Stomach (tissue), 19 donors: Measurements from ENCODE around the gene KEL. TPM values are rescaled to one million over a fixed set of nuclear protein-coding genes. Genes with fewer than 3 reads are reported as not detected.

Experiments
- DNase-seq, 2 donors: peaks; one replicate each; pipeline versions ENCODE4 v3.0.0 to v3.0.0-alpha.2; 2013 to 2019
- H3K27ac ChIP-seq, 5 donors: fragments of 200-600 bp in 4 of 5; sonication (generic) in 4 of 5; one replicate each; pipeline ENCODE4 v1.5.1; 2013 to 2019; ENCODE audit warnings: mild to moderate bottlenecking in 1 of 5, moderate library complexity in 1 of 5
- H3K27me3 ChIP-seq, 3 donors: fragments of 200-600 bp; sonication (generic); one replicate each; pipeline ENCODE4 v1.5.1; 2017 to 2019; ENCODE audit warnings: mixed run types in 1 of 3
- H3K36me3 ChIP-seq, 4 donors: fragments of 200-600 bp; sonication (generic); 1 replicate in 3 of 4; 2 replicates in 1 of 4; pipeline ENCODE4 v1.5.1; 2016 to 2019
- H3K4me1 ChIP-seq, 4 donors: fragments of 200-600 bp; sonication (generic); one replicate each; pipeline ENCODE4 v1.5.1; 2016 to 2019
- H3K4me3 ChIP-seq, 4 donors: fragments of 200-600 bp; sonication (generic) in 3 of 4; one replicate each; pipeline ENCODE4 v1.5.1; 2016 to 2019; ENCODE audit warnings: mild to moderate bottlenecking in 1 of 4
- H3K9me3 ChIP-seq, 4 donors: fragments of 200-600 bp; sonication (generic); one replicate each; pipeline ENCODE4 v1.5.1; 2016 to 2019
- EP300 ChIP-seq: sonication (generic); formaldehyde crosslinking; IDR thresholded peaks from one replicate; pipeline ENCODE4 v1.6.1; 2017; ENCODE audit warnings: antibody characterized with exemption
- POLR2A ChIP-seq, 4 donors: fragments of 450-650 bp; IDR thresholded peaks; one replicate each; pipeline ENCODE4 v1.6.1; 2016; ENCODE audit warnings: antibody characterized with exemption in 4 of 4, control low read depth in 2 of 4, mild to moderate bottlenecking in 1 of 4, moderate library complexity in 1 of 4
- POLR2AphosphoS5 ChIP-seq, 3 donors: sonication (generic); formaldehyde crosslinking; IDR thresholded peaks; one replicate each; pipeline ENCODE4 v1.6.1; 2016; ENCODE audit warnings: antibody characterized with exemption in 3 of 3
- WGBS, 5 donors: extraction: QIAGEN DNeasy Blood & Tissue Kit in 3 of 5; methylation state at CpG; one replicate each; pipeline versions ENCODE4 v1.1.5 to v1.1.7; 2013 to 2018; 5-methylcytosine and 5-hydroxymethylcytosine counted together
- intact Hi-C: fragments of 100-400 bp; cut with DNase I; formaldehyde crosslinking; loops from one replicate; pipeline ENCODE4 v1.15.1; 2023; ENCODE audit warnings: low total_unique reads
- long read RNA-seq, 10 donors: transcript quantifications; one replicate each; lab custom pipeline, GENCODE V29; 2026
- polyA plus RNA-seq, 3 donors: library from polyadenylated mRNA; stranded (reverse); fragments of 200-250 nt; gene quantifications; one replicate each; pipeline ENCODE4 v1.2.3, GENCODE V29; 2013
- total RNA-seq, 5 donors: library from RNA; depleted of rRNA; stranded (reverse); fragments of >200 nt; gene quantifications; one replicate each; pipeline versions ENCODE4 v1.1.0 to v1.2.3, GENCODE V29; 2014 to 2016
- TF ChIP-seq, protein P1 (sequence below), 7 experiments: fragments of 450-650 bp in 4 of 7; fragments of 200-600 bp in 3 of 7; sonication (generic) in 3 of 7; IDR thresholded peaks; one replicate each; pipeline ENCODE4 v1.5.1; 2016 to 2019; ENCODE audit warnings: antibody characterized with exemption in 7 of 7, control low read depth in 2 of 7, mild to moderate bottlenecking in 1 of 7
- donor health status: healthy with polysubstance abuse.
- donor health status: Bipolar disorder and iron deficiency.
- donor health status: healthy.

Gene KEL
- 1 to 10 TPM in 1 of 5 donors, not detected in 4; 1.5 TPM for total RNA-seq
- under 1 TPM in 1 of 3 donors, not detected in 2; 0.85 TPM for polyA plus RNA-seq
- long read RNA-seq, donor 1 = 0 reads
- long read RNA-seq, donor 2, partial matches to known transcripts = 0 of 1 reads
- long read RNA-seq, donor 2, other reads (novel, unspliced or antisense) = 0 of 1 reads
- long read RNA-seq, donor 3, partial matches to known transcripts = 0 of 1 reads
- long read RNA-seq, donor 3, other reads (novel, unspliced or antisense) = 0 of 1 reads
- long read RNA-seq, donor 4 = 0 reads
- long read RNA-seq, donor 5, partial matches to known transcripts = 0 of 1 reads
- long read RNA-seq, donor 5, other reads (novel, unspliced or antisense) = 0 of 1 reads
- long read RNA-seq, donor 6 = 0 reads
- long read RNA-seq, donor 7 = 0 reads
- long read RNA-seq, donor 8, partial matches to known transcripts = 0 of 1 reads
- long read RNA-seq, donor 8, other reads (novel, unspliced or antisense) = 0 of 1 reads
- long read RNA-seq, donor 9 = 0 reads
- long read RNA-seq, donor 10 = 0 reads

DNA sequence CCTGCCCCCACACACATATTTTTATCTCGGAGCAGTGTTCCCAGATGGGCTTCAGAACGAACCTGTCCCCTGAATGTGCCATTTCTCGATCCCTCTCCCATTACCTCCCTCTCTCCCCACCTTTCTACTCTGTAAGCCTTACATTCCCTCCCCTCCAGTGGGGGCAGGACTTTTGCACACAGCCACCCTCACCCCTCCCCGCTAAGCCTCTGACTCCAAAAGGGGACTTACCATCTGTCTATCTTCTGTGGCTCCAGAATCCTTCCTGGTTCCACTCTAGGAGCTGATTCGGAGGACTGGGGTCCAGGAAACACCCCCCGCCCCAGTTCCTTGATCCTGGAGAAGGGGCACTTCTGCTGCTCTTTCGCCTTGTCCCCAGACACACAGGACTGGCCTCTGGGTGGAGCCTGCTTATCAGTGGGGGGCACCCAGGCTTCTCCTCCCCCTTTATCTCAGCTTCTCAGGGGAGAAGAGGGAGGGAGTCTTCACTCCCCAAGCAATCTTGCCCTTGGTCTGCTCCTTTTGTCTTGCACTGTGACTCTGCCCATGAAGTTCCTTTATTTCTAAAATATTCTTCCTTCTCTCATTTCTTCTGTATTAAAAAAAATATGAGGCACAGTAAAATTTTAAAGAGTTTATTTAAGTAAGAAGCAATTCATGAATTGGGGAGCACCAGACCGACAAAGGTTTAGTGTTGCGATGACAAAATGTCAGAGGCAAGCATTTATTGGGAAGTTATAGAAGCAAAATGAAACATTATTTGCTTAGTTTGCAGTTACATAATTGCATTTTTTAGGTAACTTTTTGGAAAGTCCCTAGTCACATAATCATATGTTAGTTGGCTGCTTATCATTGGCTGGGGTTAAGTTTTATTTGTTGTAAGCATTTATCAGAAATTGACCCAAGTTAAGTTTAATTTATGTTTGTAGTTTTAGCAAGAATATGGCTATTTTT, at the start of gene KEL:
Gene KEL (minus strand): TSS at position 391 of the 954 bp plus-strand sequence. CDS start 157 bp downstream, at position 234.
- peaks cover 0 to 9% (median 4%) of the 10 kb centered on the region in 3 donors for H3K27me3 ChIP-seq
- no peaks in the 10 kb centered on the region for H3K9me3 ChIP-seq
- no peak for DNase-seq
- intact Hi-C loops = no loop called here
- no peaks in the 10 kb centered on the region for H3K36me3 ChIP-seq
- H3K4me1 ChIP-seq = peaks cover 0 to 6% (median 3%) of the 10 kb centered on the region in 4 donors
- H3K27ac ChIP-seq = no peak within 1 kb of the TSS
- TF ChIP-seq, protein P1, sequence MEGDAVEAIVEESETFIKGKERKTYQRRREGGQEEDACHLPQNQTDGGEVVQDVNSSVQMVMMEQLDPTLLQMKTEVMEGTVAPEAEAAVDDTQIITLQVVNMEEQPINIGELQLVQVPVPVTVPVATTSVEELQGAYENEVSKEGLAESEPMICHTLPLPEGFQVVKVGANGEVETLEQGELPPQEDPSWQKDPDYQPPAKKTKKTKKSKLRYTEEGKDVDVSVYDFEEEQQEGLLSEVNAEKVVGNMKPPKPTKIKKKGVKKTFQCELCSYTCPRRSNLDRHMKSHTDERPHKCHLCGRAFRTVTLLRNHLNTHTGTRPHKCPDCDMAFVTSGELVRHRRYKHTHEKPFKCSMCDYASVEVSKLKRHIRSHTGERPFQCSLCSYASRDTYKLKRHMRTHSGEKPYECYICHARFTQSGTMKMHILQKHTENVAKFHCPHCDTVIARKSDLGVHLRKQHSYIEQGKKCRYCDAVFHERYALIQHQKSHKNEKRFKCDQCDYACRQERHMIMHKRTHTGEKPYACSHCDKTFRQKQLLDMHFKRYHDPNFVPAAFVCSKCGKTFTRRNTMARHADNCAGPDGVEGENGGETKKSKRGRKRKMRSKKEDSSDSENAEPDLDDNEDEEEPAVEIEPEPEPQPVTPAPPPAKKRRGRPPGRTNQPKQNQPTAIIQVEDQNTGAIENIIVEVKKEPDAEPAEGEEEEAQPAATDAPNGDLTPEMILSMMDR (IDR thresholded peaks at IDR 0.05) = no peak
- TF ChIP-seq POLR2AphosphoS5 (IDR thresholded peaks at IDR 0.05) (no peak), EP300 (no peak), POLR2A (IDR thresholded peaks at IDR 0.05) (no peak)
- 56 to 69% (median 61%) methylated on average over 9 of the region's 9 CpGs for WGBS, 5 donors
- no peak within 1 kb of the TSS for H3K4me3 ChIP-seq

GRCh38 chr7:143008007-143008901, 46.1 kb upstream of the KEL start:
- Histone ChIP-seq H3K27me3 (peaks cover 0 to 12% (median 0%) of the 10 kb centered on the region in 3 donors), H3K4me3 (no peak overlapping the region), H3K36me3 (no peaks in the 10 kb centered on the region), H3K4me1 (peaks cover 0 to 6% (median 3%) of the 10 kb centered on the region in 4 donors), H3K27ac (no peak overlapping the region), H3K9me3 (no peaks in the 10 kb centered on the region)
- 38 to 41% (median 40%) methylated on average over 24 of the region's 24 CpGs for WGBS, 5 donors
- TF ChIP-seq POLR2AphosphoS5 (IDR thresholded peaks at IDR 0.05) = peak in 1 of 3 donors; percentile 20
- no peak for TF ChIP-seq POLR2A (IDR thresholded peaks at IDR 0.05)
- TF ChIP-seq, protein P1 (IDR thresholded peaks at IDR 0.05) = peak in 6 of 7 experiments; percentile 38 to 97 (median 94)
- no peak for TF ChIP-seq EP300
- intact Hi-C loops = loop anchor here (5.0 kb wide), 2 partner anchors 126 to 209 kb away; no protein-coding TSS in a partner anchor
- DNase-seq = peak; percentile 84 to 92

- H3K4me1 ChIP-seq = peaks cover 0 to 12% (median 10%) of the 10 kb centered on the region in 4 donors
- H3K4me3 ChIP-seq = no peak overlapping the region
- intact Hi-C loops = loop anchor here (5.0 kb wide), 2 partner anchors 123 to 212 kb away; no protein-coding TSS in a partner anchor
- TF ChIP-seq EP300 (no peak), POLR2AphosphoS5 (IDR thresholded peaks at IDR 0.05) (no peak), POLR2A (IDR thresholded peaks at IDR 0.05) (no peak)
- TF ChIP-seq, protein P1 (IDR thresholded peaks at IDR 0.05) = no peak
- no peak overlapping the region for H3K27ac ChIP-seq
- no peaks in the 10 kb centered on the region for H3K9me3 ChIP-seq
- H3K36me3 ChIP-seq = no peaks in the 10 kb centered on the region
- 70 to 76% (median 75%) methylated on average over 6 of the region's 6 CpGs for WGBS, 5 donors
- H3K27me3 ChIP-seq = peaks cover 0 to 12% (median 0%) of the 10 kb centered on the region in 3 donors
- DNase-seq = no peak
These were observed 43.6 kb upstream of the KEL start for GRCh38 chr7:143005632-143006260.
